HEK293 (cell line): Measurements from ENCODE around the gene CHRM4.

Experiments
- CTCF ChIA-PET: fragments of 350-600 bp; formaldehyde crosslinking; extraction: SDS; loops from one replicate; lab custom pipeline; 2021; ENCODE audit warnings: antibody characterized with exemption; lab: Yijun Ruan, JAX
- POLR2A ChIA-PET: fragments of 300-600 bp; formaldehyde crosslinking; extraction: SDS; loops from one replicate; lab custom pipeline; 2020; ENCODE audit warnings: antibody characterized with exemption, inconsistent platforms; lab: Yijun Ruan, JAX
- H3K27ac ChIP-seq: fragments of 200-500 bp; sonication (Bioruptor generic); 2 replicates; pipeline ENCODE4 v1.5.1; 2014; ENCODE audit warnings: low read depth, low read length, control low read depth, inconsistent platforms; ENCODE audit errors: extremely low read depth
- H3K36me3 ChIP-seq, 2 experiments: fragments of 200-500 bp in 1 of 2; sonication (Bioruptor generic) in 1 of 2; 1 replicate in 1 of 2; 2 replicates in 1 of 2; pipeline ENCODE4 v1.5.1; 2014 to 2017; ENCODE audit warnings: inconsistent platforms in 2 of 2, low read length in 2 of 2; ENCODE audit not compliant: control insufficient read depth in 2 of 2, insufficient read depth in 1 of 2
- H3K4me1 ChIP-seq: fragments of 200-500 bp; sonication (Bioruptor generic); 2 replicates; pipeline ENCODE4 v1.5.1; 2014; ENCODE audit warnings: mild to moderate bottlenecking, low read length, inconsistent platforms; ENCODE audit not compliant: control insufficient read depth, insufficient read depth
- H3K4me3 ChIP-seq: 2 replicates; pipeline ENCODE4 v1.5.1; 2011; ENCODE audit warnings: low read depth, mild to moderate bottlenecking, control low read depth, low read length, moderate library complexity
- H3K9me3 ChIP-seq: fragments of 200-500 bp; sonication (Bioruptor generic); 2 replicates; pipeline ENCODE4 v1.5.1; 2014; ENCODE audit warnings: low read depth, low read length, inconsistent platforms; ENCODE audit not compliant: control insufficient read depth, insufficient read depth
- GLIS1 ChIP-seq: fragments of 450-650 bp; formaldehyde crosslinking; IDR thresholded peaks from 2 replicates; pipeline ENCODE4 v1.5.1; 2016; ENCODE audit warnings: missing biosample characterization, missing genetic modification characterization
- MZF1 ChIP-seq: fragments of 450-650 bp; formaldehyde crosslinking; IDR thresholded peaks from 2 replicates; pipeline ENCODE4 v1.5.1; 2017; ENCODE audit warnings: missing biosample characterization, missing genetic modification characterization, borderline replicate concordance
- SETDB1 ChIP-seq: IDR thresholded peaks from one replicate; pipeline ENCODE4 v1.6.1; 2017; ENCODE audit warnings: mild to moderate bottlenecking, low read length, moderate library complexity, mixed read lengths; ENCODE audit not compliant: insufficient read length
- YY2 ChIP-seq: fragments of 450-650 bp; formaldehyde crosslinking; IDR thresholded peaks from 2 replicates; pipeline ENCODE4 v1.5.1; 2016; ENCODE audit warnings: missing biosample characterization, missing genetic modification characterization
- ZNF155 ChIP-seq: fragments of 450-650 bp; formaldehyde crosslinking; IDR thresholded peaks from 2 replicates; pipeline ENCODE4 v1.5.1; 2016; ENCODE audit warnings: missing biosample characterization, missing genetic modification characterization
- ZNF2 ChIP-seq: fragments of 450-650 bp; formaldehyde crosslinking; IDR thresholded peaks from 2 replicates; pipeline ENCODE4 v1.5.1; 2016; ENCODE audit warnings: missing biosample characterization, missing genetic modification characterization
- ZNF202 ChIP-seq: fragments of 450-650 bp; formaldehyde crosslinking; IDR thresholded peaks from 2 replicates; pipeline ENCODE4 v1.5.1; 2016; ENCODE audit warnings: missing biosample characterization, missing genetic modification characterization, borderline replicate concordance
- ZNF341 ChIP-seq: fragments of 450-650 bp; formaldehyde crosslinking; IDR thresholded peaks from 2 replicates; pipeline ENCODE4; 2016; ENCODE audit warnings: low read depth, missing biosample characterization, missing genetic modification characterization
- ZNF433 ChIP-seq: fragments of 450-650 bp; formaldehyde crosslinking; IDR thresholded peaks from 2 replicates; pipeline ENCODE4 v1.5.1; 2016; ENCODE audit warnings: missing biosample characterization, missing genetic modification characterization, low read depth
- ZNF548 ChIP-seq: fragments of 450-650 bp; formaldehyde crosslinking; IDR thresholded peaks from 2 replicates; pipeline ENCODE4 v1.5.1; 2016; ENCODE audit warnings: missing biosample characterization, missing genetic modification characterization
- ZNF837 ChIP-seq: fragments of 450-650 bp; formaldehyde crosslinking; IDR thresholded peaks from 2 replicates; pipeline ENCODE4 v1.5.1; 2016; ENCODE audit warnings: missing biosample characterization, missing genetic modification characterization
- ZNF843 ChIP-seq: fragments of 450-650 bp; formaldehyde crosslinking; IDR thresholded peaks from 2 replicates; pipeline ENCODE4 v1.5.1; 2016; ENCODE audit warnings: missing biosample characterization, missing genetic modification characterization
- TF ChIP-seq, protein P1 (sequence below): fragments of 450-650 bp; IDR thresholded peaks from 2 replicates; pipeline ENCODE4 v1.5.1; 2018; ENCODE audit warnings: missing biosample characterization, missing genetic modification characterization
- TF ChIP-seq, protein P2 (sequence below): fragments of 450-650 bp; formaldehyde crosslinking; IDR thresholded peaks from 2 replicates; pipeline ENCODE4 v1.5.1; 2016; ENCODE audit warnings: missing biosample characterization, missing genetic modification characterization
- TF ChIP-seq, protein P3 (sequence below): fragments of 450-650 bp; formaldehyde crosslinking; IDR thresholded peaks from 2 replicates; pipeline ENCODE4 v1.5.1; 2016; ENCODE audit warnings: missing biosample characterization, missing genetic modification characterization

The CHRM4 gene

DNA sequence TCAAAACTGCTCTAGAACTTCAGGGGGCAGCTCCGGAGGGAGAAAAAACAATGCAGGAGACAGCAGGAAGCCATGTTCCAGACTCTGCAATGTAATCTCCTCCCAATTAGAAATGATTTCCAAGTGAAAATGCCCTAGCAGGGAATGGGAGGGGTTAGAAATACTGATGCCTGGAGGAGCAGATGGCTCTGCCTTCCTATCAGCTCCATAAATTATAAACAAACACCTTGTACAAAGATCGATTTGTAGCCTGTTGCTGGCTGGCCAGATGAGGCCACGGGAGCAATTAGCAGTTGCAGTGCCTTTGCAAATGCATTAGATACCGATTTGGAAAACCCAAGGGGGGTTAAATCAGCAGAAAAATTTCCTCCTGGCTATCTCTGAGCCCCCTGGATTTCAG lies 46.6 kb upstream of the CHRM4 start:
- Histone ChIP-seq H3K36me3 (peaks cover 0 to 32% of the 10 kb centered on the region in 2 experiments; a peak in 2 of 3 replicates), H3K27ac (no peak overlapping the region), H3K4me3 (no peak overlapping the region), H3K4me1 (no peaks in the 10 kb centered on the region), H3K9me3 (no peaks in the 10 kb centered on the region)
- POLR2A ChIA-PET = interaction anchor here (0.6 kb wide), 1 partner anchor 44 kb away, joined by 4 read pairs; no protein-coding TSS in a partner anchor
- CTCF ChIA-PET = interaction anchor here (0.9 to 2.1 kb wide), 3 partner anchors 28 to 91 kb away, joined by 4 to 6 read pairs (median 5); no protein-coding TSS in a partner anchor
- no peak for TF ChIP-seq ZNF433 (tag by site-specific recombination)
- TF ChIP-seq ZNF202 (tag by site-specific recombination) = no peak
- TF ChIP-seq, protein P1, sequence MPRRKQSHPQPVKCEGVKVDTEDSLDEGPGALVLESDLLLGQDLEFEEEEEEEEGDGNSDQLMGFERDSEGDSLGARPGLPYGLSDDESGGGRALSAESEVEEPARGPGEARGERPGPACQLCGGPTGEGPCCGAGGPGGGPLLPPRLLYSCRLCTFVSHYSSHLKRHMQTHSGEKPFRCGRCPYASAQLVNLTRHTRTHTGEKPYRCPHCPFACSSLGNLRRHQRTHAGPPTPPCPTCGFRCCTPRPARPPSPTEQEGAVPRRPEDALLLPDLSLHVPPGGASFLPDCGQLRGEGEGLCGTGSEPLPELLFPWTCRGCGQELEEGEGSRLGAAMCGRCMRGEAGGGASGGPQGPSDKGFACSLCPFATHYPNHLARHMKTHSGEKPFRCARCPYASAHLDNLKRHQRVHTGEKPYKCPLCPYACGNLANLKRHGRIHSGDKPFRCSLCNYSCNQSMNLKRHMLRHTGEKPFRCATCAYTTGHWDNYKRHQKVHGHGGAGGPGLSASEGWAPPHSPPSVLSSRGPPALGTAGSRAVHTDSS (tag by site-specific recombination) = no peak
- peak; percentile 47 for TF ChIP-seq GLIS1 (tag by site-specific recombination)
- no peak for TF ChIP-seq SETDB1
- TF ChIP-seq MZF1 (tag by site-specific recombination) = no peak
- TF ChIP-seq, protein P2, sequence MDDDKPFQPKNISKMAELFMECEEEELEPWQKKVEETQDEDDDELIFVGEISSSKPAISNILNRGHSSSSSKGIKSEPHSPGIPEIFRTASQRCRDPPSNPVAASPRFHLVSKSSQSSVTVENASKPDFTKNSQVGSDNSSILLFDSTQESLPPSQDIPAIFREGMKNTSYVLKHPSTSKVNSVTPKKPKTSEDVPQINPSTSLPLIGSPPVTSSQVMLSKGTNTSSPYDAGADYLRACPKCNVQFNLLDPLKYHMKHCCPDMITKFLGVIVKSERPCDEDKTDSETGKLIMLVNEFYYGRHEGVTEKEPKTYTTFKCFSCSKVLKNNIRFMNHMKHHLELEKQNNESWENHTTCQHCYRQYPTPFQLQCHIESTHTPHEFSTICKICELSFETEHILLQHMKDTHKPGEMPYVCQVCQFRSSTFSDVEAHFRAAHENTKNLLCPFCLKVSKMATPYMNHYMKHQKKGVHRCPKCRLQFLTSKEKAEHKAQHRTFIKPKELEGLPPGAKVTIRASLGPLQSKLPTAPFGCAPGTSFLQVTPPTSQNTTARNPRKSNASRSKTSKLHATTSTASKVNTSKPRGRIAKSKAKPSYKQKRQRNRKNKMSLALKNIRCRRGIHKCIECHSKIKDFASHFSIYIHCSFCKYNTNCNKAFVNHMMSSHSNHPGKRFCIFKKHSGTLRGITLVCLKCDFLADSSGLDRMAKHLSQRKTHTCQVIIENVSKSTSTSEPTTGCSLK (tag by site-specific recombination) = no peak
- TF ChIP-seq ZNF155 (tag by site-specific recombination) = no peak
- TF ChIP-seq ZNF341 (tag by site-specific recombination) = 0 out of 2 replicates have a peak, but pooled peaks have one; percentile 17
- no peak for TF ChIP-seq YY2 (tag by site-specific recombination)
- TF ChIP-seq, all 188 proteins: peak for 2

DNA sequence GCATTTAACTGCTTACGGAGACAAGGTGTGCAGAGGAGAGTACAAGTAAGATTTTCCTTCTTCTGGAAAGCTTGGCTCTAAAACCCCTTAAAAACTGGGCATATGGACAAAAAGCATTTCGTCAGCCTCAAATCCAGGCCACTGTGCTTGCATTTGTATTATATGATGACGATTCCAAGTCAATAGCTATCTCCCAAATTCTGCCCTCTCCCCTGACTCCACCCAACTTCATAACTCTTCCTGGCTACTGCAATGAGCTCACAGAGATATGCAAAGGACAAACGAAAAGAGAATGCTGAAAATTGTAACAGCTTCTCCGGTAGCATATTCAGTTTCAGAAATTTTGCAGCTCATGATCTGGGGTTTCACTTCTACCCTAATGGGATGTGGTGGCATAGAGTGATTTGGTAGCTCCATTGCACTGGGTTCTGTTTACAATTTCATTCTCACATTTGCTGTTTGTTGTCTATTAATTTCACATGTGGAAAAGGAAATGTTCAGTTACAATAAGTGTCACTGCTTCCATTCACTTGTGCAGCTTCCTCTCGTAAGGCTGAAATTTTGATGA lies 45.6 kb upstream of the CHRM4 start:
- ChIA-PET CTCF (interaction anchor here (0.6 to 2.1 kb wide), 3 partner anchors 25 to 92 kb away, joined by 3 to 6 read pairs (median 3); no protein-coding TSS in a partner anchor), POLR2A (no interaction called here)
- Histone ChIP-seq H3K36me3 (peaks cover 0 to 32% of the 10 kb centered on the region in 2 experiments; a peak in 2 of 3 replicates), H3K9me3 (no peaks in the 10 kb centered on the region), H3K27ac (no peak overlapping the region), H3K4me1 (no peaks in the 10 kb centered on the region), H3K4me3 (no peak overlapping the region)
- no peak for TF ChIP-seq ZNF548
- TF ChIP-seq, protein P3, sequence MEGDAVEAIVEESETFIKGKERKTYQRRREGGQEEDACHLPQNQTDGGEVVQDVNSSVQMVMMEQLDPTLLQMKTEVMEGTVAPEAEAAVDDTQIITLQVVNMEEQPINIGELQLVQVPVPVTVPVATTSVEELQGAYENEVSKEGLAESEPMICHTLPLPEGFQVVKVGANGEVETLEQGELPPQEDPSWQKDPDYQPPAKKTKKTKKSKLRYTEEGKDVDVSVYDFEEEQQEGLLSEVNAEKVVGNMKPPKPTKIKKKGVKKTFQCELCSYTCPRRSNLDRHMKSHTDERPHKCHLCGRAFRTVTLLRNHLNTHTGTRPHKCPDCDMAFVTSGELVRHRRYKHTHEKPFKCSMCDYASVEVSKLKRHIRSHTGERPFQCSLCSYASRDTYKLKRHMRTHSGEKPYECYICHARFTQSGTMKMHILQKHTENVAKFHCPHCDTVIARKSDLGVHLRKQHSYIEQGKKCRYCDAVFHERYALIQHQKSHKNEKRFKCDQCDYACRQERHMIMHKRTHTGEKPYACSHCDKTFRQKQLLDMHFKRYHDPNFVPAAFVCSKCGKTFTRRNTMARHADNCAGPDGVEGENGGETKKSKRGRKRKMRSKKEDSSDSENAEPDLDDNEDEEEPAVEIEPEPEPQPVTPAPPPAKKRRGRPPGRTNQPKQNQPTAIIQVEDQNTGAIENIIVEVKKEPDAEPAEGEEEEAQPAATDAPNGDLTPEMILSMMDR = no peak

DNA sequence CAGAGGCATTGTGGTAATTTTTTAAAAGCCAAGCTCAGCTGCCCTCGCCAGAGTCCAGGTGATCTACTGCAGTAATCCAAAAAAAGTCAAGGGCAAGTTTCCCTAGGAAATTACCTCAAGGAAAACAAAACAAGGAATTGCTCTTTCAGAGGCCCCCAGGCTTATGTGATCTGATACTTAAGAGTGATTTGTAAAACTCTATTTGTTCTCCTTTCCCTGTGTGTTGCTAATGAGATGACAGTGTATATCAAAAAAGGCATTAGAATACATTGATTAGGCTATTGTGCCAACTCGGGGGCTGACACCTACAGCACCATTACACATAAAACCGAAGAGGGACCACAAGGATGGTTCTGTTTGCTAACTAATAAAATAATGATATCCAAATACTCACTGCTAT lies 44.5 kb upstream of the CHRM4 start:
- ChIA-PET CTCF (interaction anchor here (1.1 kb wide), 1 partner anchor 41 kb away, joined by 3 read pairs; no protein-coding TSS in a partner anchor), POLR2A (no interaction called here)
- TF ChIP-seq ZNF843 (tag by site-specific recombination) (no peak), ZNF2 (no peak), ZNF837 (tag by site-specific recombination) (no peak), MZF1 (tag by site-specific recombination) (no peak)
- TF ChIP-seq, all 188 proteins: peak for 0
- no peaks in the 10 kb centered on the region for H3K9me3 ChIP-seq
- H3K4me1 ChIP-seq = no peaks in the 10 kb centered on the region
- no peak overlapping the region for H3K4me3 ChIP-seq
- peaks cover 0 to 37% of the 10 kb centered on the region in 2 experiments; a peak in 1 of 3 replicates for H3K36me3 ChIP-seq
- H3K27ac ChIP-seq = no peak overlapping the region
